GM19193 (cell line): Measurements from ENCODE around the gene ADGRE3.

Source experiments
- POLR2A ChIP-seq: IDR thresholded peaks from 4 replicates; pipeline ENCODE4 v1.6.1; 2011; ENCODE audit not compliant: insufficient read depth, insufficient read length; ENCODE audit errors: extremely low read depth

ADGRE3 gene

DNA sequence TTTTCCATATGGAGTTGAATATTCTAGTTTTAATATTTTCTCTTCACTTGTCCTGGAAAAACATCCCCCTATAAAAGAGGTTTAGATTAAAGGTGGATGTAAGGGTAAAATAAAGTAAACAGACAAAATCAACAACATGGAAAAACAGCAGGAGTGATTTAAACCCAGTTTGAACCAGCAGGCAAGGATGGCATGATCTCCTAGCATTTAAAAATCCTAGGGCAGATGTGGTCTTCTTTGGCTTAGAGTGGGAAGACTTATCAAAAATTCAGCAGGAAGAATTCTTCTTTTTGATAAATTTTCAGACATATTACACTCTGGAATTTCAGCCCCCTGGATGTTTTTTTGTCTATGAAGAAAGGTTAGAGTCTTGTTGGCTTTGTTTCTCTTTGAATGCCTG, 55.2 kb downstream of the ADGRE3 start:
- TF ChIP-seq POLR2A: no peak

DNA sequence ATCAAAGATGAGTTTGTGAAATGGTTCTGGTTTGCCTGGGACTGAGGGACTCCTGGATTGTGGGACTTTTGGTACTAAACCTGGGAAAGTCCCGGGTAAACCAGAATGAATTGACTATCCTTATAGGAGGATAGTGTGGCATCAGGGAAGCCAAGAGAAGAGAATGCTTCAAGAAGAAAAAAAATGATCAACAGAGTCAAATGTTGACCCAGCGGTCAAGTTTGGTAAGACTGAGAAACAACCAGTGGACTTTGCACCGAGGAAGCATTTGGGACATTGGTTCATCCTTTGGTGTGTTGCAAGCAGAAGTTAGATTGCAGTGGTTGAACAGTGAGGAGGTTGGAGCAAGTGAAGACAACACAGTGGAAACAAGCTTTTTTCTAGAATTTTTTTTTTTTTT, 58.2 kb downstream of the ADGRE3 start:
- no peak for TF ChIP-seq POLR2A

DNA sequence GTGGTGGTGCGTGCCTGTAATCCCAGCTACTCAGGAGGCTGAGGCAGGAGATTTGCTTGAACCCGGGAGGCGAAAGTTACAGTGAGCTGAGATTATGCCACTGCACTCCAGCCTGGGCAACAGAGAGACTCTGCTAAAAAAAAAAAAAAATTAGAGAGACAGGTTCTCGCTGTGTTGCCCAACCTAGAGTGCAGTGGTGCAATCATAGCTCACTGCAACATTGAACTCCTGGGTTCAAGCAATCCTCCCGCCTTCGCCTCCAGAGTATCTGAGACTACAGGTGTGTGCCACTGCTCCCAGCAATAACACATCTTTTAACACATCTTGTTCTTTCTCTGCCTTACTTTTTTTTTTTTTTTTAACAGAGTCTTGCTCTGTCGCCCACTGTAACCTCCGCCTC, 59.0 kb downstream of the ADGRE3 start:
- no peak for TF ChIP-seq POLR2A

DNA sequence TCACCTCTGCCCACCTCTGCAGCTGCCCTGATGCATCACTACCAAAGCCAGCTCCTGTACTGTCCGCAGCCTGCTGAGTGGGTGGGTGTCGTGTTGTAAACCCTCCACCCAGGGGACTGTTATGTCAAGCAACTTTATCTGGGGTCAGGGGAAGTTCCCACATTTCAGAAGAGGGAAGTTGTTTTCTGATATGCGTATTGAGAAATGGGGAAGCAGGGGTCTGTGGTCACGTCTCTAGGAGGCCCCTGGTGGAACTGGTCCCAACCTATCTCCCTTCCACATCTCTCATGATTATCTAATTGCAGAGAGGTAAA, 60.6 kb downstream of the ADGRE3 start:
- peak; percentile 39 for TF ChIP-seq POLR2A

DNA sequence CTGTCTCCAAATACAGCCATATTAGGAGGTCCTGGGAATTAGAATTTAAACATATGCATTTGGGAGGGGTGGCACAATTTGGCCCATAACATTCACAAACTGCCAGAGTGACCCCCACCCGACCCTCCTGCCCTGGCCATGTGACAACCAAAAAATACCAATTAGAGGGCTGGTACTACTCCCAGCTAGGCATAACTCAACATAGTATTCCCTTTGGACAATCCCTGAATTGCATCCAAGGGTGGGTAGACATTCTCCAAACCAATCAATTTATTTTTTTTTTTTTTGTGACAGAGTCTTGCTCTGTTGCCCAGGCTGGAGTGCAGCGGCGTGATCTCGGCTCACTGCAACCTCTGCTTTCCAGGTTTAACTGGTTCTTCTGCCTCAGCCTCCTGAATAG, 62.0 kb downstream of the ADGRE3 start:
- no peak for TF ChIP-seq POLR2A

DNA sequence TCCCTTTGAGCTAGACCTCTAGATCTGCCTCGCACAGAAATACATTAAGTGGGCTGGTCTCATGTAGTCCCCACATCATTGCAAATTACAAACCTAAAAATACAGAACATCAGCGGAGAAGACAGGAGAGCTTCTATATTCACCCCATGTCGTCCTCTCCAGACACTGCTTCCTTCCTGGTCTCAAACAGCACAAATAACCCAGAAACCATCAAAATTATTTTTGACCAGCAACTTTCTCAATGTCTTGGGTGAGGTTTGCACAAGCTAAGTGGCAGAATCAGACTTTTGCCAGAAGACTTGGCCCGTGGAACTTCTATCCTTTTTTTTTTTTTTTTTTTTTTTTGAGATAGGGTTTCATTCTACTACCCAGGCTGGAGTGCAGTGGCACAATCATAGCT, 63.6 kb downstream of the ADGRE3 start:
- no peak for TF ChIP-seq POLR2A

DNA sequence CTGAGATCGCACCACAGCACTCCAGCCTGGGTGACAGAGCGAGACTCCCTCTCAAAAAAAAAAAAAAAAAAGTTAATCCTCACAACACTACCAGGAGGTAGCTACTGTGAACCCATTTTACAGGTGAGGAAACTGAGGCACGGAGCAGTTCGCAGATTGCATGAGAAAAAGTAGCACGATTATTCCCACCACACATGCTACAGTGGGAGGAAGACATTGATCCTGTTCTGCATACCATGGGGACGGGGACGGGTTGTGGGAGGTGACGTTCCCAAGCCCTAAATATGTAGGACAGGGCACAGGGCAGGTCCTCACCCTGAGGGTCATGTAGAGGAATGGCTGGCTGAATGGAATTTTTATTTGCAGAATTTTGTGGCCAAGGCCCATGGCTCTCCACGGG, 68.0 kb downstream of the ADGRE3 start:
- no peak for TF ChIP-seq POLR2A

DNA sequence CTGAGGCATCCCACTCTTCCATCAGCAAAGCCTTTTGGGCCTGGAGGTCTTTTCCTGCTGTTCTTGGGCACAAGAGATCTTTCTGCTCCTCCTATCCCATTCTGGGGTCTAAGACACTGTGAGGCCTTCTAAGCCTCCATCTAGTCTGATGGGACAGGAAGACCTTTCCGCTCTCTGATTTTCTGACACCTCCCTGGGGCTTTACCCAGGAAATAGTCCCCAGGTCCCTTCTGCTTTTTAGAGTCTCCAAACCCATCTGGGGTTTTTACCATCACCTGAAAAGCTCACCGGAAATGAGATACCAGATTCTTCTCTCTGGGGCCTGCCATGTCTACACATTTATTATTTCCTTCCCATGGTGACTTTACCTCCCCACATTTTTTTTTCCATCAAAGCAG, 70.7 kb downstream of the ADGRE3 start:
- no peak for TF ChIP-seq POLR2A

DNA sequence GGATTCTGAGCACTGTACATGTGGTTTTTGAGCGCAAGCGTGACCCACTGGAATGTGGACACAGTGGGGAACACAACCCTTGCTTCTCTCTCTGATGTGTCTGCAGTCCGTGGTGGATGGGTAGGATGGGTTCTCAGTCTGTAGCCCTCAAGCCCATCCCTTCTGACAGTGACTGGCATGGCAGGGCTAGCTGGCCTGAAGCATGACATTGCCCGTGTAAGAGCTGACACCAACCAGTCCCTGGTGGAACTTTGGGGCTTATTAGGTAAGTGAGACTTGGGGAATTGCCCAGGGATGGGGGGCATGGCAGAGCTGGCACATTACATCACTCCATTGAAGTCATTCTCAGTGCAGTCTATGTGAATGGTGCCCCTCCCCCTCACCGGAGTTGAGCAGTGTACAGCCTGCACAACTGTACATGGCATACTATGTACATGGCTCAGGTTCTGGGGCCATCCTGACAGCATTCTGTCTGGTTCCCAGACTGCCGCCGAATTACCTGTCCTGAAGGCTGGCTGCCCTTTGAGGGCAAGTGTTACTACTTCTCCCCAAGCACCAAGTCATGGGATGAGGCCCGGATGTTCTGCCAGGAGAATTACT, 75.0 kb downstream of the ADGRE3 start:
- no peak for TF ChIP-seq POLR2A

DNA sequence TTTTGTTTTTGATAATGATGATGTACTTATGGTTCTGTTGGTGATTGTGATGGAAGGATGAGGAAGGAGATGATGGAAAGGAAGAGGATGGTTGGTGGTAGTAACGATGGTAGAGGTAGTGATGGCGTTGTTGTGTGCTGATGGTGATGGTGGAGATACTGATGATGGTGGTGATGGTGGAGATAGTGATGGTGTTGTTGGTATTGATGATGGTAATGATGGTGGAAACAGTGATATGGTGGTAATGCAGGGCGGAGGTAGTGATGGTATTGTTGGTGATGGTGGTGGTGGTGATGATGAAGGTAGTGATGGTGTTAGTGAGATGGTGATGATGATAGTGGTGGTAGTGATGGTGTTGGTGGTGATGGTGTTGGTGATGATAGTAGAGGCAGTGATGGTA, 79.1 kb downstream of the ADGRE3 start:
- TF ChIP-seq POLR2A: no peak

DNA sequence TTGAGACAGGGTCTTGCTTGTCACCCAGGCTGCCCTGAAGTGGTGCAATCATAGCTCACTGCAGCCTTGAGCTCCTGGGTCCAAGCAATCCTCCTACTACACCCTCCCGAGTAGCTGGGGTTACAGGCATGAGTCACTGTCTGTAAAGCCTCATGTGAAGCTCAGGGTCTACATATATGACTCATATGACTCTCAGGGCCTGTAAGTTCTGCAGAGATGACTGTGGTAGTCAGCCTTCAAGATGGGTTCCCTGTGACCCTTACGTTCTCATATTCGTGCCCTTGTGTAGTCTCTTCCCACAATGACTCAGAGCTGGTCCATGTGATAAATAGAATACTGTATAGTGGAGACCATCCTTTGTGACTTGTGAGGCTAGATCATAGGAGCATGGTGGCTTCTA, 89.5 kb downstream of the ADGRE3 start:
- TF ChIP-seq POLR2A: peak; percentile 6

DNA sequence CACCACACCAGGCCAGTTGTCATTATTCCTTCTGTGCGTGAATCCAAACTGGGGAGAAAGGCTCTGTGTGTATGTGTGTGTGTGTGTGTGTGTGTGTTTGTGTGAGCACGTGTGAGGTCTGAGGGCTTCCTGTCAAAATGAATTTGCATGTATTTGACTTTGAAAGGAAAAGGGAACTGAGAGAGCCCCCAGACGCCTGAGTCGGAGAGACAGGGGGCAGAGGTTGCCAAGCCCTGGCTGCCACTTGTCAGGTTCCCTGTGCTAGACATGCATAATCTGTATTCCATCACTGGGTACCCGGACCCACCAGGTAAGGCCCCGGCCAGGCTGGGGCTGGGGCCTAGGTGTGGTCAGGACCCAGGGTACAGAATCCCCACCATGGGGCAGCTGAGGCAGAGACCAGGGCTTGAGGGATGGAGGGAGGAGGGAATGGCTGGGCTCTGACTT, 91.7 kb downstream of the ADGRE3 start, which contains the start of gene CLEC17A:
TSS of gene CLEC17A (plus strand) at position 191 of the 447 bp plus-strand sequence. CDS start at position 268, 77 bp downstream.
- TF ChIP-seq POLR2A: peak; percentile 98

DNA sequence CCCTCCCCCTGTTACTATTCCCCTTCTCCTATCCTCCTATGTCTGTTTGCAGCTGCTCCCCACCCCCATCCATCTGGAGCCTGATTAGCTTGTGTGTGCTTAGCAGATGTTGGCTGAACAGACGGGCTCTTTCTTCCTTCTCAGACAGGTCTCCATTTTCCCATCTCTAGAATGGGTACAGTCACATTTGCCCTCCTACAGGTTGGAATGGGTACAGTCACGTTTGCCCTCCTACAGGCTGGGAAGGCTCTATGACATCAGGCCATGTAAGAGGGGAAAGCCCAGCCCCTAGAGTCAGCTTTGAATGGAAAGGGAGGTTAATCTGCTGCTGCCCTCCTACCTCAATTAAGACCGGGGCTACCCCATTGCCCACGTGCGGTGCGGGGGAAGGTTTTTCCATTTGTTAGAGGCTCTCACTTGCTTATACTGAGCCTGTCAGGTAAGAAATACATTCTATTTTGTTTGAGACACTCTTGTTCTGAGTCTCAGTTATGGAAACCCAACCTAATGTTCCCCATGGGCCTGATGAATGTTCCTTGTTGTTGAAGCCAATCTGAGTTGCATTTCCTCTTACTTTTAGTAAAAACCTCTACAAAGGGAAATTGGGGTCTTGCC, 93.9 kb downstream of the ADGRE3 start:
- TF ChIP-seq POLR2A: no peak

DNA sequence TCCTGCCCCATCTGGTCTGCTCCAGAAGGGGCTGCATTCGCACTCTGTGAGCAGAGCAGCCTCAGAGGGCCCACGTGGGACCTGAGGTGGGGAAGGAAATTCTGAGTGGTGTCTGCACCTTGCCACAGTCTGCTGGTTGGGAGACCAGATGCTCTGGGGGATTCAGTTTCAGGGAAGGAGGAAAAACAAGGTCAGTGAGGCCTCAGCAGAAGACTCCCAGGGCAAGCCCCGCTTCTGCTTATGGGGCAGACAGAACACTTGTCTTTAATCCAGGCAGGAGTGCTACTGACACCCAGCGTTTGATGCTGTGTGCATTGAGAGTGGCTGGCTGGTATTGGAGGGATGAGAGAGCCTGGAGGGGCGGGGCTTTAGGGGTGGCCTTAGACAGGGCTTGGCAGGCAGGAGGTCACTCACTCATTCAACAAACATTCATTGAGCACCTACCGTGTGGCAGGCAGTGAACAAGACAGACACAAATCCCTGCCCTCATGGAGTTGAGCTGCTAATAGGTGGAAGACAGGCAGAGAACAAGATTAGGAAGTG, 96.7 kb downstream of the ADGRE3 start:
- peak; percentile 36 for TF ChIP-seq POLR2A

DNA sequence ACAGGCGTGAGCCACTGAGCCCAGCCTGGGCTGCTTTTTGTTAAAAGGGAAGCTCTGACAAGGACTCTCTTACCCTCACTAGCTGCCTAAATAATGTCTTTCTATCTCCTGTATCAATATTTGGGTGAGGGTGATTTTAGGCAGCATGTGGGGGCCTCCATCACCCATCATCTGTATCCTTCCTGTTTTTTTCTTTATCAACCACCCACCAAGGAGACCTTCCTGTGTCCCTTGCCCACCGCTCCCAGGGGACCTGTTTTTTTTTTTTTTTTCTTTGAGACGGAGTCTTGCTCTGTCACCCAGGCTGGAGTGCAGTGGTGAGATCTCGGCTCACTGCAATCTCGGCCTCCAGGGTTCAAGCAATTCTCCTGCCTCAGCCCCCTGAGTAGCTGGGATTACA, 97.4 kb downstream of the ADGRE3 start:
- no peak for TF ChIP-seq POLR2A

DNA sequence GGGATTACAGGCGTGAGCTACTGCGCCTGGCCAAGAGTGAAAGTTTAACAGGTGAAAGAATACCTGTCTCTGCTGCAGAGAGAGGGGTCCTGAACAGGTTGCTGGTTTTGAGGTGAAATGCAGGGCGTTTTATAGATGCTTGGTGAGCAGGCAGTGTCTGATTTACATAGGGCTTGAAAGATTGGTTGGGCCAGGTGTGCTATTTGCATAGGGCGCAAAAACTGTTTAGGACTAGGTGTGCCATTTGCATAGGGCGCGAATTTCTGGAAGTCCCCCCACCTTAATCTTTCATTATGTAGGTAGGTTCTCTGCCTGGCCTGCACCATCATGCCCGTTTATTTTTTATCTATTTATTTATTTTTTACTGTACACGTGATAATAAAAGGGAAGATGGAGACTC, 98.3 kb downstream of the ADGRE3 start:
- no peak for TF ChIP-seq POLR2A
